Cerebellar cortex (tissue), 1 donor: ENCODE measurements around the gene ADAR.

ENCODE experiments used
- DNase-seq: peaks from one replicate; pipeline ENCODE4 v3.0.0-alpha.2; 2015; ENCODE audit warnings: low spot score

The ADAR gene

DNA sequence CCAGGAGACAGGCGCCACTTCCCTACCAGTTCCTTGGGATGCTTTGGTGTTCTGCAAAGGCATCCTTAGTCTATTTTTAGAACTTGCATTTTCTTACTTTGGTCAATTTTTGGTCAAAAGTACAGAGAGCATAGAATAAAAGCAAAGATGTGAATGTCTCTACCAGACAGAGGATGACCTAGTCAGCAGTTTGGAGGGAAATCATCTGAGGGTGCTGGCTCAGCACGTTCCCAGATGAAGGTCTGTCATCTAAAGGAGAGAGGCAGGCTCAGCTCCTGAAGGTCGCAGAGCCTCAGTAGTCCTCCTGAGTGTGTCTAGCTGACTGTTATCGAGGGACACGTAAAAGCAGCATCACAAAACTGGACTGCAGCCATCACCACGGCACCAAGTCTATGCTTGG lies 25.1 kb downstream of the ADAR start:
- no peak for DNase-seq

DNA sequence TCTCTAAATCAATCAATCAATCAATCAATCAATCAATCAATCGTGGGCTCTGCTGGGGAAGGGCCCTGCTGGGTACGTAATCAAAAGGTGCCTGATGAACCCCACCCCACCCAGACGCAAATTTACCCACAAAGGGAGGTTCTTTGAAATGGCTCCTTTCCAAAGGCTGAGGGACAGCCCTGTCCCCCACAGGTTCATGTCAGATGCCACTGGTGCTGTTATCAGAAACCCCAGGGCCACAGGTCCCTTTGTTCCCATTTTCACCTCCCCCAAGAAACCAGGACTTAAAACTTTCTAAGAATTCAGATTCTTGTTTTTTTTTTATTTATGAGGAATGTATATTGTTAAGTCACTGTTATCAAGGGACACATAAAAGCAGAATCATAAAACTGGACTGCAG lies 26.2 kb downstream of the ADAR start:
- no peak for DNase-seq

DNA sequence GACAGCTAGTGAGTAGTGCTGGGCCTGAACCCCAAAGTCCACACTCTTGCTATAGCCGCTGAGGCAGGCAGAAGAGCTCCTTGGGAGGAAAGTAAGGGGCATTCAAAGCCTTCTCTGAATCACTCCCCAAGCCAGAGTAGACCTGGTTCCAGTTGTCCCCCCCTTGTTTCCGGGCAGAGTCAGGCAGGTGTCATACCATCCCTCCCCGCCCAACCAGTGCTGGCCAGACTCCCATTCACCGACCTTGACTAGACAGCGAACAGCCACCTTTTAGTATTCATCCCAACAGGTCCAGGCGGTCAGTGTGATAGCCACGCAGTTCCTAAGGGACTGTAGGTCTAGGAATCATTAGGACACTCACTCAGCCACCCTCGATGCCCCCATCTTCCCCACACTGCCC lies 28.6 kb downstream of the ADAR start:
- no peak for DNase-seq

DNA sequence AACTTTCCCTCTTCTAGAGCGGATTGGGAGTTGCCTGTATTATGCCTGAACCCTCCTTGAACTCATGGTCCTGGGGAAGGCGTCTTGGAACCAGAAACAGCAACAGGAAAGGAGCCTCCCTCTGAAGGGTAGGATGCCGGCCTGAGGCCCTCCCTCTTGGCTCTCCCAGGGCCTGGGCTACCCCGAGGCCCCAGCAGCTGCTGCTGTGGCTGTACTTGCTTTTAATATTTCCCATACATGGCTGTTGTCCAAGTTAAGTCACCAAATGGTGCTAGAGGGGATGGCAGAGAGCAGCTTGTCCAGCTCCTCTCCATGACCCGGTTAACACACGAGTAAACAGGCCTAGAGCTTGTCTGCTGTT lies 29.9 kb downstream of the ADAR start:
- DNase-seq = no peak

DNA sequence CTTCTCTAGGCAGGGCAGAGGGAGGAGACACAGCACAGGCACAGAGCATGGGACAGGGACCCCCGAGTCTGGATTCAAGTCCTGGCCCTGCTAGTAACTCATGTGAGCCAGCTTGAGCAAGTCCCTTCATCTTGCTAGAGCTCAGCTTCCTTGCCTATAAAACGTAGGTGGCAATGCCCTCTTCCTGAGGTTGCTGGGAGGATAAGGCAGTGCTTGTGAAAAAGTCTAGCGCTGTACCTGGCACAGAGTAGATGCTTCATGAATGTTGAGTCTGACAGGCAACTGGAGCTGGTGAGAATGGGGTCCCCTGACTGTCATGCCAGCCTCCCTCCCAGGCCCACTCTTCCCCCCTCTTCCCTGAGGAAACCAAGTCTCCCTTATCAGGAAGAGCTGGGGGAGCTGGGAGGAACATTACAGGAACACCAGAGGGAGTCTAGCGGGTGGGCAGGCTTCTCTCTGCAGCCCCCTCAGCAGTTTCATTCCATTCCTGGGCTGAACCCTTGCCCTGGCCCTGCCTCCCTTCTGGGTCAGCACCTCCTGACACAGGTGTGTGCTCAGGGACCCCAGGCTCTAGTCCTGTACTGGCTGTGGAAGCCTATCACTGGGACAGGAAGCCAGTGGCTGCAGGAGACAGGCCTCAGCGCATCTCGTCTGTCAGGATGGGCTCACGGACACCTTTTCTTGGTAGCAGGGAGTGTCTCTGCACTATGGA lies 30.5 kb downstream of the ADAR start:
- DNase-seq = no peak

DNA sequence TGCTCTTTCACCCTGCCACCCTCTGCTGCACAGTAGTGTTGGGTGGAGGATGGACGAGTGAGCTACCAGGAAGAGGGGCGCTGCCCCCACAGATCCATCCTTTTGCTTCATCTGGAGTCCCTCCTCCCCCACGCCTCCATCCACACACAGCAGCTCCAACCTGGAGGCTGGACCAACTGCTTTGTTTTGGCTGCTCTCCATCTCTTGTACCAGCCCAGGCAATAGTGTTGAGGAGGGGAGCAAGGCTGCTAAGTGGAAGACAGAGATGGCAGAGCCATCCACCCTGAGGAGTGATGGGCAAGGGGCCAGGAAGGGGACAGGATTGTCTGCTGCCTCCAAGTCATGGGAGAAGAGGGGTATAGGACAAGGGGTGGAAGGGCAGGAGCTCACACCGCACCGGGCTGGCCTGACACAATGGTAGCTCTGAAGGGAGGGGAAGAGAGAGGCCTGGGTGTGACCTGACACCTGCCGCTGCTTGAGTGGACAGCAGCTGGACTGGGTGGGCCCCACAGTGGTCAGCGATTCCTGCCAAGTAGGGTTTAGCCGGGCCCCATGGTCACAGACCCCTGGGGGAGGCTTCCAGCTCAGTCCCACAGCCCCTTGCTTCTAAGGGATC lies 31.9 kb downstream of the ADAR start:
- no peak for DNase-seq

GRCh38 chr1:154575147-154575927 lies 32.6 kb downstream of the ADAR start:
- DNase-seq = no peak

DNA sequence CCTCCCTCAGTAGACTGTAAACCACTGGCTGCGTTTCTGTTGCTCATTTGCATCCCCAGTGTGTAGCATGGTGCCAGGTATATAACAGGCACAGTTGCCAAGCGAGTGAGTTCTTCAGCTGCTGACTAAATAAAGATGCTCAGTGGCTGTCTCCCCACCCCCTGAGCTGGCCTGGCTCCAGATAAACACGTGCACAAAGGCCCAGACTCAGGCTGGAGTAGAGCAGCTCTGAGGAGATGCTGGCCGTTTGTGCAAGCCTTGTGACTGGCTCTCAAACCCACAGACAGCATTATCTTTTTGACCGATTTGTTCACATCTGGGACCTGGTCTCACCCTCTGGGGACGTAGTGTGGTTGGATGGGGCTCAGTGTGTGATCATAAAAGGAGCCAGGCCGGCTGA lies 33.3 kb downstream of the ADAR start:
- DNase-seq = peak; percentile 27

GRCh38 chr1:154573168-154573510 lies 34.8 kb downstream of the ADAR start:
- DNase-seq = no peak

GRCh38 chr1:154572468-154573167 lies 35.4 kb downstream of the ADAR start:
- peak; percentile 79 for DNase-seq

DNA sequence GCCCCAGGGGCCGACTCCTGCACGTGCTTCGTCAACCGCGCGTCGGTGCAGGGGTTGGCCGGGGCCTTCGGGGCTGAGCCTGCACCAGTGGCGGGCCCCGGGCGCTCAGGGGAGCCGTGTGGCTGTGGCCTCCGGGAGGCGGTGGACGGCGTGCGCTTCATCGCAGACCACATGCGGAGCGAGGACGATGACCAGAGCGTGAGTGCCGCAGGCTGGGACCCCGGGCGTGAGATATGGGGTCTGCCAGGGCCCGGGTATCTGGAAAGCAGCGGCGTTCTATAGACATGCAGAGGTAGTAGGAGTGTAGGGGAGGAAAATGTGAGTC lies 36.1 kb downstream of the ADAR start:
- no peak for DNase-seq

GRCh38 chr1:154571244-154571963 lies 36.6 kb downstream of the ADAR start:
- no peak for DNase-seq

DNA sequence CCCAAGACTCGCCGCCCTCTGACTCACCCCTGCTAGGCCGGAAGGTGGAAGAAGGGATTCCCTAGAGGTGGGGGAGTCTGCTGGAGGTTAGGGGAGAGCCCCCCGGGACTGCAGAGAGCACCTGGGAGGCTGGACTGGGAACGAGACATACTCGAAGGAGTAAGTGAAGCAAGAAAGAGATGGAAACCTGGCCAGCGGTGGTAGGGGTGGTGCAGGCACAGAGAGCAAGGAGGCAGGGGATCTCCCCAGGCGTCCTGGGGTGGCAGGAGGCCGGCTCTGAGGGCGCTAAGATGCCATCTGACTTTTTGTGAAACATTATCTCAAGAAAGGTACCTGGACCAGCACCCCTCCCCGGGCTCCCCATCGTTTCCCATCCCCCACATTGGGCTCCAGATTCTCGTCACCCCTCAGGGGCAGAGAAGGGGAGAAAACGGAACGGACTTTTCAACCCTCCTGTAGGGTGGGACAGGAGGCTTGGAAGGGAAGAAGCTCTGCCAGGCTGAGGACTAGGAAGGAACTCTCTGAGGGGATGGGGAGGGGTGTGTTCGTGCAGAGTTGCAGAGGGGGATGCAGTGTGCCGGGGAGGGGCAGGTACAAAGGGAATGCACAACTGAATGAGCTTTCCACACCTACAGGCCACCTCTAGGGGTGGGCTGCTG lies 39.7 kb downstream of the ADAR start:
- no peak for DNase-seq

DNA sequence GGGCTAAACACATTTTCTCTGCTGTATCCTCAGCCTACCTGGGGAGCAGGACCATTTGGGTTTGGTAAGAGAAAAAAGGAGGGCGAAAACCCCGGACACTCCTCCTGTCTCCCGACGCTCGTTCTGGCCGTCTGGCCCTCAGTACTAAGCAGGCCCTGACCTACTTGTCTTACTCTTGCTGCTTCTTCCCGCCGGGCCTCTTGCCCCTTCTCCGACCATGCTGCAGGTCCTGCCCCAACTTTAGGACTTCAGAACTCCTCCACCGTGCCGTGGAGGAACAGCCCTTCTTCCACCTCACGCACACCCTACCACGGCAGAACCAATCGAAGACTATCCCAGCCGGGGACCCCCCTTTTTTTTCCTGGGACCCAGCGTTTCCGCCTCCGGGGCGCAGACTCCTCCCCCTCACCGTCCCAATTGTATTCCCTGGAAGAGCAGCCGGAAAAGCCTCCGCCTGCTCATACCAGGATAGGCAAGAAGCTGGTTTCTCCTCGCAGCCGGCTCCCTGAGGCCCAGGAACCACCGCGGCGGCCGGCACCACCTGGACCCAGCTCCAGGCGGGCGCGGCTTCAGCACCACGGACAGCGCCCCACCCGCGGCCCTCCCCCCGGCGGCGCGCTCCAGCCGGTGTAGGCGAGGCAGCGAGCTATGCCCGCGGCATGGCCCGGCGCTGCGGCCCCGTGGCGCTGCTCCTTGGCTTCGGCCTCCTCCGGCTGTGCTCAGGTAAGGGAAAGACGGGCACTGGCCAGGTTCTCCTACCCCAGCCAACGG lies 40.4 kb downstream of the ADAR start, which contains the start of gene CHRNB2:
Gene CHRNB2, plus strand, starts transcription at position 393 of the 771 bp plus-strand sequence. Its CDS starts 267 bp downstream, at position 660.
- DNase-seq = peak; percentile 76

DNA sequence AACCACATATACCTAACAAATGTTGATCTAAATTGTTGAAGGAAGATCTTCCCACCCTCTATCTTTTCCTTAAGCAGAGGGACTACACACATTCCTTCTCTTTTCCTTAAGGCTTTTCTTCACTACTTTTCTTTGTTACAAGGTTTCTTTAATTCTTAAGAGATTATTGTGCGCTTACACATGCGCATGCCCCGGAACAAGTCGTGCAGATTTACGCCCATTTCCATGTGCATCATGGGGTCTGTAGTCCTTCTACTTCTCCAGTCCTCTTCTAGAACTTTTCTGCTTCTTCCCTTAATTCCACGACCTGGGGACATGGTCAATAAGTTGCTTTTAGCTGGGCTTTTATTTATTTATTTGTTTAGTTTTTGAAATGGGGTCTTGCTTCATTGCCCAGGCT lies 42.1 kb downstream of the ADAR start:
- no peak for DNase-seq

- peak; percentile 98 for DNase-seq
Measured at GRCh38 chr1:154559466-154560044, 48.4 kb downstream of the ADAR start.

- DNase-seq = peak; percentile 99
Measured at GRCh38 chr1:154558720-154559465, 49.1 kb downstream of the ADAR start.

DNA sequence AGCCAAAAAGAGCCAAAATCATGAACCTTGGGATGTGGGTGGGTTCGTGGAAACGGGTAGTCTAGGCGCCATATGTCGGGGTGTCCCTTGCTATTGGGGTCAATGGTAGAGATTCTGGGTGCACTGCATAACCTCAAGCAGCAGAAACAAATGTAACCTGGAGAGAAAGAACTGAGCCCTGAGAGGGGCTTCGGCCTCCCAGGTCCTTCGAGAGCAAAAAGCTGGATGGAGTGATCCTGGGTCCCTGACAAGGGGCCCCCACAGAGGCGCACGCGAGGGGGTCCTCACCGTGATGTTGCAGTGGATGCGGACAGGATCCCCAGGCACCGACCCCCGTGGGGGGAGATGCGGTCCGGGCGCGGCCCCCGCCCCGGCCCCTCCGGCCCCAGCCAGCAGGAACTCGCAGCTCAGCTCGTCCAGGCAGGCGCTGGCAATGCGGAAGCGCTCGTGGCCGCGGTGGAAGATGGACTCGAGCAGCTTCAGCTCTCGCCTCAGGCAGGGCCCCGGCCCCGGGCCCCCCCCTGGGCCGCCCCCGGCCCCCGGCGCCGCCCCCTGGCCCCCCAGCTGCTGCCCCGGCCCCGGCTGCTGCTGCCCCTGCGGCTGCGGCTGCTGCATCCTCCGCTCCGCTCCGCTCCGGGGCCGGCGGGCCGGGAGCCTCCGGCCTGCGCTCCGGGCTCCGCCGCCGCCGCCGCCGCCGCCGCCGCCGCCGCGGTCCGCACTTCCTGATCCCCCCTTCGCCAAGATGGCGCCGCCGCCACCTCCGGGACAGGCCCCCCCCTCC lies 49.9 kb downstream of the ADAR start, which contains the start of gene UBE2Q1:
Gene UBE2Q1, minus strand, starts transcription at position 724 of the 781 bp plus-strand sequence. Its CDS starts 109 bp downstream, at position 615.
- DNase-seq = no peak
